ENCODE data around the gene DENND1A. TPM values are rescaled to one million over a fixed set of nuclear protein-coding genes. Genes with fewer than 3 reads are reported as not detected.

DENND1A gene
- total RNA-seq, 1 donor from 2014 or later = 37.3 TPM

DNA sequence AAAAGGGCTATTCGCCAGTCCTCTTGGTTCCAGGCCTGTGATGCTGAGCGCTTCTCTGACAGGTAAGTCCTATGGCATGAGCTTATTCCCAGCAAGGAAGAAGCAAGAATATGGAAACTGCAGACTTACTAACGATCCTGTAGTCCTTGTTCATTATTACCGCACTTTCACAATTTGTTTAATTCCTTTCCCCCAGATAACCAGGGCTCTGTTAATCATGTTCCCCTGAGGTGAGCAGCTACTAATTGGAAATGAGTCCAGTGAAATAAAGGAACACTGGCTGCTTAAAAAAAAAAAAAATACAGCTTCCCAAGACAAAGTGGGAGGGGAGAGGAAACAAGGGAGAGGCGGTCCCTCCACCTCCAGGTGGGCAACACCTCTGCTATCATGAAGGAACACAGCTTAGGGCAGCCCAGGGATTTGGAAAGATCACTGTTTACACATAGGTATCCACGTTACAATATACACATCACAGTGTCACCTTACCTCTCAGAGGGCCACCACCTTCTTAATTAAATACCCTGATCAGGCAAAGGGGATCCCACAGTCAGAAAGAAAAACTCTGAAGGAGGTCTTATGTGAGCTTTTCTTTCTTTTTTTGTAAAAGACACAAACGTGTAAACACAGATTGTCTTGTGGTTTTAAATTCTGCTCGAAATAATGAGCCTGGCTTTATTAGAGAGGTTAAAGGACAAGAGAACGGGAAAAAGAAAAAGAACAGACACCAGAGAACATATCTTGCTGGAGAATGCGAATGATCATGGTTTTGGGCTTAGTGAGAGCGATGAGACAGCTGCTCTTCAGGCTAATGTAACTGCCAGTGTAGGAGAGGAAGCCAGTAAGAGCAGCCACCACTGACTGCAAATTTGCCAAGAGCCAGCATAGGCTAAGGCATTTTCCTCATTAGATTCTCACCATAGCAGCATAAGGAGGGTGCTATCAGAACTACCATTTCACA, 315.3 kb downstream of the DENND1A start:
- DNase-seq = no peak

DNA sequence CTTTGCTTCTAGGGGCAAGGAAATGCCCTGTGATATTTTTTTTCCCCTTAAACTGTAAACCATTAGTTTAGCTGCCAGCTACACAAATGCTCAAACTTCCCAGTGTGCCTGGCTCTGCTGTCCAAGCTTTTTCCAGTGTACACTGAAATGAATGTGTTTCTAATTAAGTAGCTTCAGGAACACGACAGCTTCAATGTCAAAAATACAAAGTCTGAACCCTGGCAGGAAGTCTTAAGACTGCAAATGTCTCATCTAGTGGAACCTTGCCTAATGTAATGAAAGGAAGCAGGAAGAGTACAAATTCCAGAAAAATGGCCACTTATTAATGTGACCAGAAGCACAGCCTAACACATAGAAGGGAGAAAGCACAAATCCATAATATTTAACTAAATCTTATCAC, 318.7 kb downstream of the DENND1A start:
- no peak for DNase-seq

DNA sequence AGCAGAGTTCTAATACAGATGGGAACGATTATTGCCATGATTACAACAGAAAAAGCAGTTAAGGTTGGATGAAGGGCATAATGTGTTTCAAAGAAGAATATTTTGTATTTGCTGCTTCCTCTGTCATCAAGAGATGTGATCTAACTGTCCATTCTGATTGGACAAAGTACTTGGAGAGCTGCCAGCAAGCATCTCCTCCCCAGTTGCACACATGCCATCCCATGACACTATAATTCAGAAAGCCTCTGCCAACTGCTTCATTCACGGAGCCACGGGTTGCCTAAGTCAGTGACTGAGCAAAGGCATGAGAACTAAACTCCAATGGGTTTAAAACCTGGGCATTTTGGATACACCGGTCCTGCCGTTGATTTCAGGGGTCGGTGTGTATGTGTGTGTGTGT, 320.1 kb downstream of the DENND1A start:
- DNase-seq = no peak

GRCh38 chr9:123608104-123608503, 321.8 kb downstream of the DENND1A start:
- DNase-seq = no peak

GRCh38 chr9:123607479-123607878, 322.4 kb downstream of the DENND1A start:
- no peak for DNase-seq

- DNase-seq = no peak
Measured at GRCh38 chr9:123606141-123606540, 323.8 kb downstream of the DENND1A start.

GRCh38 chr9:123605286-123605685, 324.6 kb downstream of the DENND1A start:
- DNase-seq = no peak

- DNase-seq = no peak
Measured at GRCh38 chr9:123604861-123605260, 325.1 kb downstream of the DENND1A start.

DNA sequence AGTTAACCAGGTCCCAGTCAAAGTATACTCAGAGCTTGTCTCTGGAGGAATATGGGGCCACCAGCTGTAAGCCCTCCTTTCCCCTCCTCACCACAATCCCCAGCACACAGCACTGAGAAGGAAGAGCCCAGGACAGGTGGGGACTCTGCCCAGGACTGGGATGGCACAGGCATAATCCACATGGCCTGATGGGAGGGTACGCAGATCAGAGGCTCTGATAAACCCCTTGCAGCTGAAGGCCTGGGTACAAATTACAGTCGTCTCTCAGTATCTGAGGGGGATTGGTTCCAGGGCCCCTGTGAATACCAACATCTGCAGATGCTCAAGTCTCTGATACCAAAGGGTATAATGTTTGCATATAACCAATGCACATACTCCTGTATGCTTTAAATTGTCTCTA, 328.1 kb downstream of the DENND1A start:
- no peak for DNase-seq

GRCh38 chr9:123599781-123600180, 330.1 kb downstream of the DENND1A start:
- no peak for DNase-seq

DNA sequence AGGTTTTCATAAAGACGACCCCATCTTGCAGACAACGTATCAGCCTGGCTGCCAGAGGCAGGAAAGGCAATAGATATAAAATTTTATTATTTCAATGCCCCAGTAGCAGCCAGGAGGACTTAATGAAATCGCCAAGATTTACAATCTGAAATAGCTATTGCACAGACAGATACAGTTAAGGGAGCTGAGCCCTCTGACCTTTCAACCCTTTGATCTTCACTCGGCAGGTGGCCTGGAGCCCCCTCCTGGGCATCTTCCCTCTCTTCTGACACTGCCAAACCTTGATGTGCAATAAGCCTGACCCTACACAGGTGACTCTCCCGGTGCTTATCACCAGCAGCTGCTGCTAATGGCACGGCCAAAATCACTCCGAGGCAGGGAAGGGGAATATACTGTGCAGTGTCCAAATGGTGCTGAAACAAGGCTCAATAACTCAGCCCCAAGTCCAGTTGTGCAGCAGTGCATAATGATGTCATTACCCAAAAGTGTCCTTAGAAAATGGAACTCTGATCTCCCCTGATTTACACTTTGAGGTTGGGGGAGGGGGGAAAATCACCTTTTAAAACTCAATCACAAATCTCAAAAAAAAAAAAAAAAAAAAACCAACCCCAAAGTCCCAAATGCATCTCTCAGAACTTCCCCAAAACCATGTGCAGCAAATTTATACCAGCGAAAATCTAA, 331.9 kb downstream of the DENND1A start:
- no peak for DNase-seq

- DNase-seq = no peak
Measured at GRCh38 chr9:123597048-123597447, 332.9 kb downstream of the DENND1A start.

GRCh38 chr9:123591283-123591682, 338.6 kb downstream of the DENND1A start:
- no peak for DNase-seq

DNA sequence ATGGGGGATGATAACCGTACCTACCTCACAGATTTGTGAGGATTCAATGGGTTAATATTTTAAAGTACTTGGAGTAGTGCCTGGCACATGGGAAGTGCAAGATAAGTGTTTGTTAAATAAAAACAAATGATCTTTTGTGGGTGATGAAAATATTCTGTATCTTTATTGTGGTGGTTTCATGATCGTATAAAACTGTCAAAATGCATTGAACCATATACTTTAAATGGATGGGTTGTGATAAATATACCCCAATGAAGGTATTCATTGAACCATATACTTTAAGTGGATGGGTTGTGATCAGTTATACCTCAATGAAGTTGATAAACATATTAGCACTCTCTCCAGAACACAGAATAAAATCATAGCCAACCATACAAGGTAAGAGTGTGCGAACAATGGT, 339.4 kb downstream of the DENND1A start:
- no peak for DNase-seq

GRCh38 chr9:123589361-123590239, 340.3 kb downstream of the DENND1A start:
- no peak for DNase-seq

GRCh38 chr9:123586275-123586674, 343.7 kb downstream of the DENND1A start:
- no peak for DNase-seq

DNA sequence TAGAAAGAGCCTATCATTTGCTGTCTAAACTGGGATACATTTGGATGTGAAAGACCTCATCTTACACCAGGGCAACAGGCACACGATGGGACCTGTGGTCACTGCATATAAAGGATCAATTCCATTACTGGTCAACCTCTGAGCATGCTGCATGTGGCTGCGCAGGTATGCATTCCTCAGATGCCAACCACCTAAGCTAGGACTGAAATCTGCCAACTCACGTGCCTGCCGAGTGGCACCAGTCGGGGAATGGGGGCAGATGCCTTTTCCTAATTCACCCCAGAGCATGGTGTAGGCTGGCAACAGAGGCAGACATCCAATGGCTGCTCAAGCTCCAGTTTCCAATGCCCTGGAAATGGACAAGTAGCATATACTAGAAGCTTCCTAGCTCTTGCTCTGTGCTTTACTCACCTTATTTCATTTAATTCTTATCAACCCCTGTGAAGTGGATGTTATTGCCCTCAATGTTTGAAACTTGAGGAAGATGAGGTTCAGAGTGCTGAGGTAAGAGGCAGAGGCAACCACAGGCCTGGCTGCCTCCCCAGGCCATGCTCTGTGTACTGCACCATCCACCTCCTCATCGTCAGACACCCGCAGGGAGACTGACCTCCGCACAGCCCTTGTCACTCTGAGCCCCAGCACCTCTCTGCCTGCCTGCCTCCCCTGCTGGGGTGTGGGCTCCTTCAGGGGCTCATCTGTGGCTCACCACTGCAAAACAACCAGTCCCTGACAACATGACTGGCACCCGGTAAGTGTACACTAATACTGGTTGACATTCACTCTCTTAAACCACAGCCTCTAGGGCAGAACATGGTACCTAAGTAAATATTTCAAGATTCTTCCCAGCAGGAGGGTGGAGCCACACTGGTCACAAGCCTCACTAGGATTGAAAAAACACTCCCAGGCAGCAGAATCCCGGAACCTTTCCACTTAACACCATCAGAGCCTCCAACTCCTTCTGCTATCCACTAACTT, 345.4 kb downstream of the DENND1A start:
- no peak for DNase-seq

DNA sequence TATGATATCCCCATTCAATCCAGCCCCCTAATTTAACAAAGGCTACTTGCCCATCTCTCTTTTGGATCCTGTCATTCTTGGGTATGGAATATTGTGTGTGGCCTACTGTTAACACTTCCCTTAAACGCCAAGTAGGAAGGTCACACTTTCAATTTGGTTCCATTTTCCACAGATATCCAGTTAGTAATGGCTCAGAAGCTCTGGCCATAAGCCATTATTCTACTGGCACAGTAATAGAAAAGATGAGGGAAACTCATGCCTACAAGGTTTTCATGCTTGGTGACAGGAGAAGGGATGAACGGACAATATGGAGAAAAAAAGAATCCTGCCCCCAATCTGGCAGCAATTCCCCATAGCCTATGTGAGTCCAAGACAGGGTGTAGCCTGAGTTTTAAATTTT, 346.3 kb downstream of the DENND1A start:
- no peak for DNase-seq

DNA sequence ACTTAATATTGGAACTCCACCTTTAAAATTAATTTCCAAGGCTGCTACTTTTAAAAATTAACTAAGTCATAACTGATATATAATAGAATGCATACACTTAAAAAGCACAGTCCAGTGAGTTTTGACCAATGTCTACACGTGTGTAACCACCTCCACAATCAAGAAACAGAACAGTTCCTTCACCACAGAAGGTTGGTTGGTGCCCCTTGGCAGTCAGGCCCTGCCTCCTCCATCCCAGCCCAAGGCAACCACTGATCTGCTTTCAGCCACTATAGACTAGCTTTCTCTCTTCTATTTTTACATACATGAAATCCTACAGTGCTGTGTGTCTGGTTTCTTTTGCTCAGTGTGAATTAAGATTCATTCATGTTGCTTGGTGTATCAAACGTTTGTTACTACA, 358.7 kb downstream of the DENND1A start:
- no peak for DNase-seq

GRCh38 chr9:123568691-123569688, 360.9 kb downstream of the DENND1A start:
- no peak for DNase-seq
